Fibroblast of lung (primary cell): ENCODE measurements around the gene ANAPC2.

Experiments
- CTCF ChIP-seq, 2 donors: IDR thresholded peaks in 1 of 2; conservative IDR thresholded peaks in 1 of 2; 1 replicate in 1 of 2; 2 replicates in 1 of 2; pipeline ENCODE4 v1.5.1; 2011 to 2012; ENCODE audit warnings: low read length in 2 of 2, control low read depth in 1 of 2, inconsistent platforms in 1 of 2, low read depth in 1 of 2, mild to moderate bottlenecking in 1 of 2
- EZH2 ChIP-seq: IDR thresholded peaks from 2 replicates; pipeline ENCODE4 v1.5.1; 2012; ENCODE audit warnings: low read length, control low read depth, mild to moderate bottlenecking; ENCODE audit errors: missing control alignments

DNA sequence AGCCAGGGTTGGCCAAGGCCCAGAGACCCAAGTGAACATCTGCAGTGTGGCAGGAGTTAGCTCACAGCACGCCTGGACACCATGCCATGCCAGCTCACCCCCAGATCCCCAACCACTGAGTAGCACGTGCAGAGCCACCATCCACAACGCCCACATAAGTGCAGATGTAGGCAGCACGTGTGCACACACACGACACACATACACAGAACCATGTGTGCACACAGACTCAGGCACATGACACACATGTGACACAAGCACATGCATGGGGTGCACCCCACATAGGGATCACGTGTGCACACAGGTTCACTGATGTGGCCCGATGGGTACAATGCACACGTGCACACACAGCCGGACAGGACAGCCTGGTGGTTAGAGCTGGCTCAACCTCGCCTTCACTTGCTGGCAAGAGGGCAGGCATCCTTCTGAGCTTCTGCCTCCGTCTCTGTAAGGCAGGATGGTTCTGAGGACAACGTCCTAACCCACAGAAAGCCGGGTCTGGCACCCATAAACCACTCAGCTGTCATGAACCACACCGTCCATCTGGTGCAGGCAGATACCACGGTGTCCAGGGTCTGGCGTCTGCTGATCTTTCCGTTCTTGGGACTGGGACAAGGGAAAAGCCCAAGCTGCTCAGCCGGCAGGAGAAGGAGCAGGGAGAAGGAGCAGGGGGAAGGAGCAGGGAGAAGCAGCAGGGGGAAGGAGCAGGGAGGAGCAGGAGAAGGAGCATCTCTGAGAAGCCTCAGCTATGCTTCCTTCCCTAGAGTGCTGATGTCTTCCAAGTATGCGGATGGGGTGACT, 30.5 kb downstream of the ANAPC2 start:
- no peak for TF ChIP-seq CTCF (conservative IDR thresholded peaks at IDR 0.05 in 1 of 2, IDR thresholded peaks at IDR 0.05 in 1 of 2; ENCODE audit: low read depth in 1 of 2, low read length in 2 of 2)
- no peak for TF ChIP-seq EZH2
